ENCODE data around the gene LLPH. TPM values are rescaled to one million over a fixed set of nuclear protein-coding genes. Genes with fewer than 3 reads are reported as not detected.

Gene LLPH
- polyA plus RNA-seq, 1 experiment, result 25.7 TPM

- ChIA-PET POLR2A (interaction anchor here (0.6 to 1.5 kb wide), 2 partner anchors 24 to 97 kb away, joined by 3 to 10 read pairs; partner anchors contain the start of gene TMBIM4), CTCF (interaction anchor here (0.6 to 2.8 kb wide), 15 partner anchors 11 to 887 kb away, joined by 3 to 19 read pairs (median 4); partner anchors contain the start of genes HELB and TMBIM4)
- Histone ChIP-seq H3K27me3 (ENCODE audit: control insufficient read depth, insufficient read depth, low read length) (no peaks in the 10 kb centered on the region), H3K9me3 (ENCODE audit: control insufficient read depth, insufficient read depth, low read length) (peaks cover 2% of the 10 kb centered on the region; the same call in 1 of the 2 replicates), H3K27ac (ENCODE audit: low read depth, low read length) (no peak overlapping the region), H3K4me3 (ENCODE audit: low read depth, low read length) (no peak overlapping the region)
- TF ChIP-seq CTCF (IDR thresholded peaks at IDR 0.05; ENCODE audit: low read depth, low read length), result peak; percentile 58
- no peak for DNase-seq (ENCODE audit: low read depth, low spot score)
These were observed 14.5 kb upstream of the LLPH start for GRCh38 chr12:66144791-66145754.

- TF ChIP-seq CTCF (IDR thresholded peaks at IDR 0.05; ENCODE audit: low read depth, low read length), result no peak
- DNase-seq (ENCODE audit: low read depth, low spot score), result no peak
- CTCF ChIA-PET, result interaction anchor here (2.8 kb wide), 1 partner anchor 25 kb away, joined by 19 read pairs; the partner anchor contains the start of gene TMBIM4
- no peak overlapping the region for H3K27ac ChIP-seq (ENCODE audit: low read depth, low read length)
- peaks cover 2% of the 10 kb centered on the region; the same call in 1 of the 2 replicates for H3K9me3 ChIP-seq (ENCODE audit: control insufficient read depth, insufficient read depth, low read length)
- H3K27me3 ChIP-seq (ENCODE audit: control insufficient read depth, insufficient read depth, low read length), result no peaks in the 10 kb centered on the region
- H3K4me3 ChIP-seq (ENCODE audit: low read depth, low read length), result no peak overlapping the region
- POLR2A ChIA-PET, result no interaction called here
These were observed 13.3 kb upstream of the LLPH start for GRCh38 chr12:66143868-66144267.

- POLR2A ChIA-PET, result no interaction called here
- no peak for DNase-seq (ENCODE audit: low read depth, low spot score)
- H3K9me3 ChIP-seq (ENCODE audit: control insufficient read depth, insufficient read depth, low read length), result peaks cover 2% of the 10 kb centered on the region; the same call in 1 of the 2 replicates
- no peak for TF ChIP-seq CTCF (IDR thresholded peaks at IDR 0.05; ENCODE audit: low read depth, low read length)
- no peaks in the 10 kb centered on the region for H3K27me3 ChIP-seq (ENCODE audit: control insufficient read depth, insufficient read depth, low read length)
- CTCF ChIA-PET, result no interaction called here
- H3K27ac ChIP-seq (ENCODE audit: low read depth, low read length), result no peak overlapping the region
- no peak overlapping the region for H3K4me3 ChIP-seq (ENCODE audit: low read depth, low read length)
These were observed 12.3 kb upstream of the LLPH start for GRCh38 chr12:66142826-66143225.

- H3K27ac ChIP-seq (ENCODE audit: low read depth, low read length), result no peak overlapping the region
- no peak for DNase-seq (ENCODE audit: low read depth, low spot score)
- H3K27me3 ChIP-seq (ENCODE audit: control insufficient read depth, insufficient read depth, low read length), result no peaks in the 10 kb centered on the region
- H3K9me3 ChIP-seq (ENCODE audit: control insufficient read depth, insufficient read depth, low read length), result peaks cover 2% of the 10 kb centered on the region; the same call in 1 of the 2 replicates
- no peak overlapping the region for H3K4me3 ChIP-seq (ENCODE audit: low read depth, low read length)
- no peak for TF ChIP-seq CTCF (IDR thresholded peaks at IDR 0.05; ENCODE audit: low read depth, low read length)
- CTCF ChIA-PET, result interaction anchor here (0.6 kb wide), 2 partner anchors 267 to 973 kb away, joined by 3 read pairs; no protein-coding TSS in a partner anchor
- POLR2A ChIA-PET, result no interaction called here
These were observed 10.7 kb upstream of the LLPH start for GRCh38 chr12:66141299-66141698.

- Histone ChIP-seq H3K9me3 (ENCODE audit: control insufficient read depth, insufficient read depth, low read length) (peaks cover 2% of the 10 kb centered on the region; the same call in 1 of the 2 replicates), H3K27me3 (ENCODE audit: control insufficient read depth, insufficient read depth, low read length) (no peaks in the 10 kb centered on the region), H3K4me3 (ENCODE audit: low read depth, low read length) (no peak overlapping the region), H3K27ac (ENCODE audit: low read depth, low read length) (no peak overlapping the region)
- no peak for DNase-seq (ENCODE audit: low read depth, low spot score)
- CTCF ChIA-PET, result interaction anchor here (0.6 kb wide), 1 partner anchor 973 kb away, joined by 3 read pairs; no protein-coding TSS in a partner anchor
- no peak for TF ChIP-seq CTCF (IDR thresholded peaks at IDR 0.05; ENCODE audit: low read depth, low read length)
- POLR2A ChIA-PET, result no interaction called here
These were observed 10.2 kb upstream of the LLPH start for GRCh38 chr12:66140731-66141130.

Data from AG04450 (cell line).